AG09309 (cell line): ENCODE measurements around the gene GPC5.
"Not testable (repeated sequence)": the region's sequence is repeated elsewhere in the genome, so short reads cannot be mapped to it uniquely, and the experiment has no call there.

Source experiments
- DNase-seq: peaks from one replicate; pipeline ENCODE4 v3.0.0-alpha.2; 2010; ENCODE audit warnings: low read depth
- H3K4me3 ChIP-seq: 2 replicates; pipeline ENCODE4 v1.5.1; 2011; ENCODE audit warnings: mild to moderate bottlenecking, low read depth, low read length, moderate library complexity; ENCODE audit not compliant: control insufficient read depth
- CTCF ChIP-seq: IDR thresholded peaks from 2 replicates; pipeline ENCODE4 v1.5.1; 2011; ENCODE audit warnings: mild to moderate bottlenecking, low read depth, low read length, inconsistent platforms; ENCODE audit not compliant: insufficient read depth, control insufficient read depth; ENCODE audit errors: missing control alignments

The GPC5 gene

GRCh38 chr13:91398413-91399188 lies at the start of gene GPC5:
GPC5 (plus strand) TSS chr13:91398621.
- TF ChIP-seq CTCF: no peak
- peak within 1 kb of the TSS; percentile 19 for H3K4me3 ChIP-seq
- DNase-seq: no peak

- TF ChIP-seq CTCF: peak; percentile 85
- peak; percentile 45 for DNase-seq
- peak overlapping the region; percentile 59 for H3K4me3 ChIP-seq
Measured at GRCh38 chr13:91348906-91349435, 49.5 kb upstream of the GPC5 start.

GRCh38 chr13:91349992-91350911 lies 48.2 kb upstream of the GPC5 start:
- peak overlapping the region; percentile 59; the same call in 1 of the 2 replicates for H3K4me3 ChIP-seq
- no peak for DNase-seq
- no peak for TF ChIP-seq CTCF

- TF ChIP-seq CTCF: no peak
- no peak for DNase-seq
Measured at GRCh38 chr13:91351123-91351522, 47.3 kb upstream of the GPC5 start.

GRCh38 chr13:91351980-91352379 lies 46.4 kb upstream of the GPC5 start:
- DNase-seq: no peak
- H3K4me3 ChIP-seq: no peak overlapping the region
- no peak for TF ChIP-seq CTCF

More at GRCh38 chr13:91351123-91351522, 47.3 kb upstream of the GPC5 start:
- no peak overlapping the region for H3K4me3 ChIP-seq

GRCh38 chr13:91352891-91353290 lies 45.5 kb upstream of the GPC5 start:
- not testable (repeated sequence) for DNase-seq, H3K4me3 ChIP-seq
